Breast epithelium (tissue), 3 donors: Measurements from ENCODE around the gene PCDHGA10.

Experiments
- POLR2AphosphoS5 ChIP-seq, 3 donors: sonication (generic); formaldehyde crosslinking; IDR thresholded peaks; one replicate each; pipeline ENCODE4 v1.6.1; 2017; ENCODE audit warnings: antibody characterized with exemption in 3 of 3
- TF ChIP-seq, protein P1 (sequence below), 3 donors: fragments of 450-650 bp; IDR thresholded peaks; one replicate each; pipeline ENCODE4 v1.5.1; 2016 to 2017; ENCODE audit warnings: antibody characterized with exemption in 3 of 3, mild to moderate bottlenecking in 3 of 3, moderate library complexity in 3 of 3

DNA sequence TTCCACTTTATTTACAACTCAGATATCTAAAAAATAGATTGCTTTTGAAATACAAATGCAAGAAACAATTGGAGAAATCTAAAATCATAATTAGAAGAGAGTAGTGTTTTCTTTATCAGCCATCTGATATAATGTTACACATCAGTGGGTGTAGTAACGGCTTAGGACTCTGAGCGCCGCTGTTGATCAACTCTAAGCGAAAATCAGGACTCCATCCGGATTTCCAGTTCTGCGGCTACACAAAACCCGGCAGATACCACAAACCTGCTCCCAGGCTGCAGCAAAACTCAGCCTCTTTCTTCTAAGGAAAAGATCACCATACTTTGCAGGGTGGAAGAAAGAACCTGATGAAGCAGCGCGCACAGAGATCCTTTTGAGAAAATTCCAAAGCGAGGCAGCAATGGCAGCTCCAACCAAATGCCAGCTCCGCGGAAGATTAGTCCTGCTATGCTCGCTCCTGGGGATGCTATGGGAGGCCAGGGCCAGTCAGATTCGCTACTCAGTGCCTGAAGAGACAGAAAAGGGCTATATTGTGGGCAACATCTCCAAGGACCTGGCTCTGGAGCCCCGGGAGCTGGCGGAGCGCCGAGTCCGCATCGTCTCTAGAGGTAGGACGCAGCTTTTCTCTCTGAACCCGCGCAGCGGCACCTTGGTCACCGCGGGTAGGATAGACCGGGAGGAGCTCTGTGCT is 10.1 kb upstream of the PCDHGA10 start, which contains the start of gene PCDHGA9:
- TF ChIP-seq, protein P1, sequence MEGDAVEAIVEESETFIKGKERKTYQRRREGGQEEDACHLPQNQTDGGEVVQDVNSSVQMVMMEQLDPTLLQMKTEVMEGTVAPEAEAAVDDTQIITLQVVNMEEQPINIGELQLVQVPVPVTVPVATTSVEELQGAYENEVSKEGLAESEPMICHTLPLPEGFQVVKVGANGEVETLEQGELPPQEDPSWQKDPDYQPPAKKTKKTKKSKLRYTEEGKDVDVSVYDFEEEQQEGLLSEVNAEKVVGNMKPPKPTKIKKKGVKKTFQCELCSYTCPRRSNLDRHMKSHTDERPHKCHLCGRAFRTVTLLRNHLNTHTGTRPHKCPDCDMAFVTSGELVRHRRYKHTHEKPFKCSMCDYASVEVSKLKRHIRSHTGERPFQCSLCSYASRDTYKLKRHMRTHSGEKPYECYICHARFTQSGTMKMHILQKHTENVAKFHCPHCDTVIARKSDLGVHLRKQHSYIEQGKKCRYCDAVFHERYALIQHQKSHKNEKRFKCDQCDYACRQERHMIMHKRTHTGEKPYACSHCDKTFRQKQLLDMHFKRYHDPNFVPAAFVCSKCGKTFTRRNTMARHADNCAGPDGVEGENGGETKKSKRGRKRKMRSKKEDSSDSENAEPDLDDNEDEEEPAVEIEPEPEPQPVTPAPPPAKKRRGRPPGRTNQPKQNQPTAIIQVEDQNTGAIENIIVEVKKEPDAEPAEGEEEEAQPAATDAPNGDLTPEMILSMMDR (IDR thresholded peaks at IDR 0.05), result no peak
- no peak for TF ChIP-seq POLR2AphosphoS5 (IDR thresholded peaks at IDR 0.05)
